Hair follicular keratinocyte (primary cell): ENCODE measurements around the gene ARGFX. TPM values are rescaled to one million over a fixed set of nuclear protein-coding genes. Genes with fewer than 3 reads are reported as not detected.

Experiments
- total RNA-seq: library from RNA; depleted of rRNA; stranded (reverse); fragments of >200 nt; gene quantifications from 2 replicates; pipeline ENCODE4 v1.2.3, GENCODE V29; 2015

ARGFX gene
- not detected in 2 replicates for total RNA-seq

DNA sequence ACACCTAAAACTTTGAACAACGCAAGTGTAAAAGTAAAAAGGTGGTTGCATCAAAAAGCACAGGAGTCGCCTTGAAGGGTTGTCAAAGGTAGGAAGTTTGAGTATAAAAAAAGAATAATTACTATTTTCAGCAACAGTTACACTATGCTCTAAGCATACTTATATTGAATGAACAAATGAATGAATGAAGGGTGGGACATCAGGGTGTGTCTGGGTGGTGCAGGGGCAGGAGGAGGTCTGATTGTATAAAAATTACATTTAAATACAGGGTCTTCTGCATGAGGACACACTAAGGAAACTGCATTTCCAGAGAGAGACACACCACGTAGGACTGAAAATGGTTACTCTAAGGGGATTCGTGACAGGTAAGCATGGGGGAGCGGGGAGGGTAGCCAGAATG lies at the start of gene ARGFX:
Gene ARGFX (plus strand): TSS at position 301 of the 400 bp plus-strand sequence. CDS start 2,765 bp downstream, outside the sequence.

DNA sequence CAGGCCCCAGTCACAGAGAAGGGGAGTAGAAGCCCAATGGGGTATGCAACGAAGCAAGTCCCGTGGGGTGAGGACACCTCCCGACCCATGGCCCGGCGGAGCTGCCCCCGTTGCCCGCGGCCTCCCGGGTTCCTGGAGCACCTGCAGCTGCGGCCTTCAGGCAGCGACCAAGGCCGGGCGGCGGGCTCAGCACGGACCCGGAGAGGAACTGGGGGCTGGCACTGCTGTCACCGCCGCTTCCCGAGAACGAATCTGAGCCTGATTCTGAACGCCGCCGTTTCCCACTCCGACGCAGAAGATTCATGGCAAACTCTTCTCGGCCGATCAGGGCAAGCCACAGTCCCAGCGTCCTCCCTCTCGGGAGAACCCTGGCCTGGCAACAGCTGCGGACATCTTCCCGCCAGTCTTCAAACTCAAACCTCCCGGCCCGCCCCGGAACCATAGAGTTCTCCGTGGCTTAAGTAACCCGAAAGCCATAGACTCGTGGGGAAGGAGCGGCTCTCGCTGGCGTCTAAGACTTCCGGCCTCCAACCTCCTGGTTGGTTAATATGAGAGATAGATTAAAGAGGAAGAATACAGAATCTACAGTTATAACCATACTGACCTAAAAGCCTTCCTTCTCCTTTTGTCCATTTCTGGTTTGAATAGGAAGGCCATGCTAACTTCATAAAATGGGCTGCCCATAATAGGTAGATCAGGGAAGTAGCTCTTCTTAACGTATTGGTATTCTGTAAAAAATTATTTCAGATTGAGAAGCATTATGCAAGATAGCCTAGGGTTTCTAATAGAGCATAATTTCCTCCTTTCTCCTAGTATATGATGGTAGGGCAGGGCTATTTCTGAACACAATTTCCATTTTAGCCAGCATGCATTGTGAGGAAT lies 21.9 kb upstream of the ARGFX start, which contains the start of gene POLQ:
Gene POLQ (minus strand): TSS at position 415 of the 882 bp plus-strand sequence. CDS start 111 bp downstream, at position 304.

DNA sequence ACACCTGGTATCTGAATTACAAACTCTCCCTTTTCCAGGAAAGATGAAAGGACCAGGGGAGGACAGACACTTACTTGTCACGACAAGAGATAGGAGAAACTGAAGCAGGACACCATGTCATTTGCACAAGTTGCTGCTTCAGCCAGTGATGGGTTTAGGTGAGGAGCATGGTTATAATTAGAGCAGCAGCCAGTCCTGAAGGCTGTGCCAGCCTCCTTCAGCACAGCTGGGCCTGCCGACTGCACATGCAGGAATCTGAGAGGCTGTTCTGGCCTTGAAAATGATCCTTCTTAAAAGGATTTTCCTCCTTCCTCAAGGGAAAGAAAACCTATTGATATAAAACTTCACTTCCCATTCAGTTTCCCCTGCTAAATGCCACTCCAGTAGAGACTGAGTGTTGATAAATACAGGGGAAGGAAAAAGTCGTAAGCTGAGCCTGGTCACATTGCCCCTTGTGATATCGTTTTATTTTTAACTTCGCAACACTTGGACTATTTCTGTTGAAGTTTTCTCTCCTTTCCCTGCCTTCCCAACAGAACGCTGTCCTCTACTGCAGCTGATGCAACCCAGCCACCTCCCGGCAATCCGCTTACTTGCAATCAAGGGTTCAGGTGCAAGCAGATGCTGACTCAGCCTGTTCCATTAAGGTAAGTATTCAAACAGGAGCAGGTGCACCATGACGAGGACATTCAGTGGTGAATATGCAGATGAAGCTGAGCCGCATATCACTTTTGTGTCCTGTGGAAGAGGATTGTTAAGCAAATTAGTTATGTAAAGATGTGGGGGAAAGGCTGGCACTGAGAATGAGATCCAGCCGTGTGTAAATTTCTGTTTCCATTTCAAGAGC lies 25.3 kb downstream of the ARGFX start, which contains the start of gene FBXO40:
Gene FBXO40 (plus strand): TSS at position 524 of the 847 bp plus-strand sequence. CDS start 27,197 bp downstream, outside the sequence.

Other genes starting within 250 kb of the ARGFX start
- gene POLQ, start 22.0 kb upstream of the ARGFX start, total RNA-seq = 2.3 and 4.3 TPM in 2 replicates
- not detected in 2 replicates for gene FBXO40, start 25.4 kb downstream of the ARGFX start, total RNA-seq
- 0.39 TPM in 1 of 2 replicates, not detected in the other for gene HCLS1, start 93.0 kb downstream of the ARGFX start, total RNA-seq
- gene GOLGB1, start 181.8 kb downstream of the ARGFX start, total RNA-seq = 15.3 and 27.0 TPM in 2 replicates